GM21526 (cell line): Measurements from ENCODE around the gene VPS26B.
"Not testable (repeated sequence)": the region's sequence is repeated elsewhere in the genome, so short reads cannot be mapped to it uniquely, and the experiment has no call there.

ENCODE experiments used
- ATAC-seq: cut with Tn5 transposase; IDR thresholded peaks from one replicate; pipeline ENCODE4 v1.9.1; 2021; ENCODE audit warnings: moderate library complexity; ENCODE audit not compliant: unreplicated experiment, low FRiP score

VPS26B gene

DNA sequence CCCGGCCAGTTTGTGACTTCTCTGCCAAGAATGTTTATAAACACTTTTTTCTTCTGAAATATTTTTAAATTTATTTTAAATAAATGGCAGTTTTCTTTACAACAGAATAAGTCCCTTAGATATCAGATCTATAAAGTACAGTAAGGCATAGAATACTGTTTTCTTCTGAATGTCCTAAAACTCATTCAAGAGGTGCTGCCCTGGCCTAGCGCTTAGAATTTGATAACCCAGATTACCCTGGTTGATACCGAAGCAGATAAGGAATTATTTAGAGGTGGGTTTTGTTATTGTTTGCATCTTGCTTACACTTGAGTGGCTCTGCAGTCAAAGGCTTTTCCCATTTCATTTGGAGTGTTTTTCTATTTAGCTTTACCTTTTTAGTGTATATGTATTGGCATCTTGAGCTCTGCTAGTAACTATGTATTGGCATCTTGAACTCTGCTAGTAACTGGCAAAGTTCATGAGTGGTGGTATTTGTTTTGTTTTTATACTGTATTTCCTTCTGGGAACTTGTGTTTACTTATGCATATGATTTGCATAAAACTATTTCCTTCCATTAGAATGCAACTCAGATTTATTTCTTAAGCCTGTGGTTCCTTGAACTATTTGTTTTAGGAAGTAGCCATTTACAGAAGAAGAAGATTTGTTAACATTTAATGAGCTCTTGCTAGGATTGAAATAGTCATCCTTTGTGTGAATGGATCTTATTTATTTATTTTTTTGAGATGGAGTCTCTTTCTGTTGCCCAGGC, 30.1 kb downstream of the VPS26B start:
- ATAC-seq = no peak

GRCh38 chr11:134255184-134255561, 30.7 kb downstream of the VPS26B start:
- ATAC-seq = not testable (repeated sequence)

DNA sequence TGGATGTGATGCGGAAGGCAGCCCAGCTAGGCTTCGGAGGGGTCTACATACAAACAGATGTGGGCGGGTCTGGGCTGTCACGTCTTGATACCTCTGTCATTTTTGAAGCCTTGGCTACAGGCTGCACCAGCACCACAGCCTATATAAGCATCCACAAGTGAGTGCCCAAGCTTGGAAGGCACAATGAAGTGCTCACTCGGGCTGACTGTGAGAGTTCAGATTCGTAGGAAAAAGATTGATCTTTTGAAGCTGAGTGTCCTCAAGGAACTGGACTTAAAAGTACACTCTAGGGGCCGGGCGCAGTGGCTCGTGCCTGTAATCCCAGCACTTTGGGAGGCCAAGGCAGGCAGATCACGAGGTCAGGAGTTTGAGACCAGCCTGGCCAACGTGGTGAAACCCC, 32.6 kb downstream of the VPS26B start:
- ATAC-seq = no peak

- ATAC-seq = no peak
These were observed 34.1 kb downstream of the VPS26B start for GRCh38 chr11:134258577-134258976.

DNA sequence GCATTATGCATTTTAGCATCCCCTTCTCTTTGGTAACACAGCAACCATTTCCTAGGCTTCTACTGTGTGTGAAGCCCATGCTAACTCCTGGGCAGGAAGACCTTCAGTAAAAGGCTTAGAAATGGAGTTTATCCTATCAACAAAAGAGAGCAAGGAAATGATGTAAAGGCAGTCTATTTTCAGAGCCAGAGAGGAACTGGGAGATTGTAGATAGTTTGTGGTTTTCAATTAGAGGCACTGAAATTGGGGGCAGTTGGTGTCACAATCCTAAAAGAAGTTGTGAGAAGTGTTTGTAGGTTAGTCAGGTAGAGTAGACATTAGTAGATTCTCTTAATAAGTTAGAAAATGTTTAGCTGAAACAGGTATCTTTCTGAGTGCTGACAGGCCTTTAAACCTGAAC, 36.0 kb downstream of the VPS26B start:
- no peak for ATAC-seq

DNA sequence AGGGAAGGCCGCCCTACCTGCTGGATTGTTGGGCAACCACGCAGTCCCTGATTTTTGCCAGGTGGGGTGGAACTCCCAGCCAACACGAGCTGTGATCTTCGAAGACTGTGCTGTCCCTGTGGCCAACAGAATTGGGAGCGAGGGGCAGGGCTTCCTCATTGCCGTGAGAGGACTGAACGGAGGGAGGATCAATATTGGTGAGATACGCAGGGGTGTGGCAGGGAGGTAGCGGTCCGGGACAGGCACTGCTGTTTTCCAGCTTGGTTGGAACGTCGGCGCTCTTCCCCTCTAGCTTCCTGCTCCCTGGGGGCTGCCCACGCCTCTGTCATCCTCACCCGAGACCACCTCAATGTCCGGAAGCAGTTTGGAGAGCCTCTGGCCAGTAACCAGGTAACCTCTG, 36.5 kb downstream of the VPS26B start:
- no peak for ATAC-seq

DNA sequence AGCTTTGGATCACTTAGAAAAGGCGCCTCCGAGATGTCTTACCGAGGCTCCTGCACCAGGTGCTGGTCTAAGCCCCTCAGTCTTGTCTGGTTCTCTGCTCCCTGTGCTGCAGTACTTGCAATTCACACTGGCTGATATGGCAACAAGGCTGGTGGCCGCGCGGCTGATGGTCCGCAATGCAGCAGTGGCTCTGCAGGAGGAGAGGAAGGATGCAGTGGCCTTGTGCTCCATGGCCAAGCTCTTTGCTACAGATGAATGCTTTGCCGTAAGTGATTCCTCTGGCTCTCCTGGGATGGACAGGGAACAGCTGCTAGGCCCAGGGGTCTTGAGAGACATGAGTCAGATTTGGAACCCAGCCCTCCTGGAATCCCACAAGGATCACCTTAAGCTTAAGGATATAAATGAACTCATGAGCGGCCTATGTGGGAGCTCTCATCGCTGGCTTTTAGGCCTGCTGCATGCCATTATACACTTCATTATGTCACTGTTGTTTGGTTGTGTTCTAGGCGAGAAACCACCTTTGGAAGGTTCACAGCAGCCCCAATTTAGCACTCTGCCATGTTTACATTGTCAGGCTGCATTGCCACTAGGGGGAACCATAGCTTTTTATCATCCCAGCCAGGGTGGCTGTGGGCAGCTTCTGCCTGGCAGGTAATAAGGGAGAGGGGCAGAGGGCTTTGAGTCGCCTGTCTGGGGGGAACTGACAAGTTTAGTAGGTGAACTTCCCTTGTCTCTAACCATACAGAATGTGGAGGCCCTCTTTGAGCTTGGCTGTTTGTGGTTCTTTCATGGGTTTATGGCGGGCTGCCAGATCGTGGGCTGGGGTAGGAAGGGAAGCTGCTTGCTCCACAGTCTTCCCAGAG, 37.4 kb downstream of the VPS26B start:
- peak; percentile 63 for ATAC-seq

DNA sequence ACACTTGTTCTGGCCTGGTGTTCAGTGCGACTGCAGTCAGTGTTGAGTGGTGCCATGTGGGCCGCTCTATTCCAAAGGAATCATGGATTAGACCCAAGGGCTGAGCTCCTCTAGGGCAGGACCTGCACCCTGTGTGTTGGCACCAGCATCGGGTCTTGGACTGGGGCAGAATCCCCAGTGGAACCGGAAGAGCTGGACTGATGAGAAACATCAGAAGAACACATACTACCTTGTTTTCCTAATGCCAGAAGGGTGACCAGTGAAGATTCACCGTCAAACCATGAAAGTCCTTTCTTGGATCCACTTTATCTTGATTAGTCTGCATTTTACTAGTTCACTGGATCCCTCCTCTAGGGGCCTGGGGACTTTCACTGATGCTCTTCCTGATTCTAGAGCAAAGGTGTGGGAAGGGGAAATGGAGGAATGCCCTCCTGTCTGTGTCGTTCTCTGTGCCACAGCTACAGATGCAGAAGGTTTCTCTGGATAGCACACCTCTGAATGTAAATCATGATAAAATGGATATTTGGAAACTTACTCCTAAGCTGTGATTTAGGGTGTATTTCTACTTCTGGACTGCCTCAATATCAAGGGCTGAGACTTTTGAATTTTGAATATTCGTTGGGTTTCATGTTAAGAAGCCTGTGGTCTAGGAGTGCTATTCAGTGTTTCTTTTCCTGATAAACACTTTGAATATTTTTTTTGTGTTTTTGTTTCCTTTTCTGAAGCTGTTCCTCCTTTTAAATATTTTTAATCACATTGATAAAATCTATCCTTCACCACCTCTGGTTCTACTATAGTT, 40.7 kb downstream of the VPS26B start:
- ATAC-seq = no peak

DNA sequence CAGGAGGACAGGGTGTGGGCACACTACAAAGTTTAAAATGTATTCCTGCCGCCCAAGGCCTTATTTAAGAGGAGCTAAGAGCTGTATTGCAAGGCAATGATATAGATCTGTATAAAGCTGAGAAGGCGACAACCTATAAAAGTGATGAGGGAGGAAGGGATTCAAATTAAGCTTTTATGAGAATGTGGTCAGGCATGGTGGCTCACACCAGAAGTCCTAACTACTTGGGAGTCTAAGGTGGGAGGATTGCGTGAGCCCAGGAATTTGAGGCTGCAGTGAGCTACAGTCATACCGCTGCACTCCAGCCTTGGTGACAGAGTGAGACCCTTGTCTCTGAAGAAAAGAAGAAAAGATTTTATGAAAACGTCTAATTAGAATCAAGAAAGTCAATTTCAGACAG, 42.0 kb downstream of the VPS26B start:
- no peak for ATAC-seq

DNA sequence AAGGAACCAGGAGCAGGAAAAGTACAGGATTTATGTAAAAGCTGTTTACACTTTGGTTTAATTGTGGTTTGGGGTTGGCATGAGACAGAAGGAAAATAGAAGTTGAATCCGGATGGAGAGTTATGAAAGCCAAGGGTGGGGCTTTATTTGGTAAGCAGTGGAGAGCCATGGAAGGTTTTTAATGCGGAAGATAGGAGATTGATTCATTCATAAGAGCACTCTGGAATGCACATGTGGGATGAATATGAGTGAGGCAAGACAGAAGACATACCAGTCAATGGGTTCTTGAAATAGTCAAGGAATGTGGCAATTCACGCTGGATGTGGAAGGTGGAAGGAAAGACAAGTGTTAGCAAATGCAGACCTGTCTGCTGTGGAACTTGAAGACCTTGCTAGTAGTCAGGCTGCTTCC, 42.4 kb downstream of the VPS26B start:
- ATAC-seq = no peak

DNA sequence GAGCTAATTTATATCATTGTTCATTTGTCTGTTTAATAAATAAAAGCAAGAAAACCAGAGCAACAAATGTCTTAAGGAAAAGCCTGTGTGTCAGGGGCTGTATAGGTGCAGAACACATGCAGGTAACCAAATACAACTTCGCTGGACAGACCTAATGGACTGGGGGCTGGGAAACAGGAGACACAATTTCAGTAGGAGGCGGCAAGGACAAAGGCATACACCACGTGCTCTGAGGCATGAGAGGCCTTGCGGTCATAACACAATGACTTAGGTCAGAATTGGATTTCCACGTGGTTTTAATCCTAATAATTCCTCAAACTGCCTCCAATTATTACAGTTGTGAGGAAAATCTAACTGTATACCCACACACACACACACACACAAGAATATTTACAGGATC, 43.0 kb downstream of the VPS26B start:
- ATAC-seq = no peak

- no peak for ATAC-seq
These were observed 43.5 kb downstream of the VPS26B start for GRCh38 chr11:134267966-134268365.

DNA sequence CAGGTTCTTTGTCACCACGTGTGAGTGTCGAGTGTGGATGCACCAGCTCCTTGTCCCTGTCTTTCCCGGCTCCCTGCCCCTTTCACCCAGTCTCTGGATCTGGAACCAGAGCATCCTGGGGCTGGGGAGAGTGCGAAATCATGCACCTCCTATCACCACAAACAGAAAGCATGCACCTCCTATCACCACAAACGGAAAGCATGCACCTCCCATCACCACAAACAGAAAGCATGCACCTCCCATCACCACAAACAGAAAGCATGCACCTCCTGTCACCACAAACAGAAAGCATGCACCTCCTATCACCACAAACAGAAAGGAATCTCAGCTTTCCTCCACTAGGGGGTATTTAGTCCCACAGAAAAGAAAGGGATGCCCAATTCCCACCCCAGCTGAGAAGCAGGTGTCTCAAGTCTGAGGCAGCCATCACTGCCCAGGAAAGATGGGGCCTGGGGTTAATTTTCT, 45.8 kb downstream of the VPS26B start:
- no peak for ATAC-seq

GRCh38 chr11:134271978-134272377, 47.5 kb downstream of the VPS26B start:
- no peak for ATAC-seq

DNA sequence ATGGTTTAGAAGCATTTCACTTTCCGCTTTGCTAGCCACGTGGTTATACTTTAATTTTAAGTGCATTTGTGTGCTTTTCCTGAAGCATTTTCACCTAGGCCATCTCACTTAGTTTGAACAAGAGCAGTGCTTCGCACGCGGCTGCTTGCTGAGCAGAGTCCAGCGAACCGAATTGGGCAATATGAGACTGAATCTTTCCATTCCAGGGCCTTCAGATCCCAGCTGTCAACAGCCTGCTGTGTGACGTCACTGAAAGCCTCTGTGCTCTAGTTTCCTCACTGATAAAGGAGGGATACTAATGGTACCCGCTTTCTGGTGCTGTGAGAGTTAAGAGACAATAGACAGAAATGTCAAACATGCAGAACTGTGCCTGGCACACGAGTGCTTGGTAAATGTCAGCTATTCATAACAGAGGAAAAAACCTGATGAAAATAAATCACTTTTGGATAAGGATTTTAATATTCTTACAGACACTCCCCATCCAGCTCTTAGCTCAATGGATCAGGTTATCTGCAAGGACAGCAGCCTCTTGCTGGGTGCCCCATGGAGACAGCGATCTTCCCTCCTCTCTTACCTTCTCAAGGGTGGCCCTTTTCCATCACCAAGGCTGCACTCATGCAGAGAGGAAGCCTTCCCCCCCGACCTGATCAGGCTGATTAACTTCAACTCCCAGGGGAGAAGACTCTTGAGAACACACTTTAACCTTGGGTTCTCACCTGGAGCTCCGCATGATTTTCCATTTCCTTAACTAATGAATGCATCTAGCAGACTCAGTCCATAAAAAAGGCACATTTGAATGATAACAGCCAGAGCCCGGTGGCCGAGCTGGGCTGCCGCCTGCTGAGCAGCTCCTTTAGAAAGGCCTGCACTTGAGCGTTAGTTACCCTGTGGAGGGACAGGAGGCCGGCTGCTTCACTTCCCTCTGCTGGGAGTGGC, 48.2 kb downstream of the VPS26B start:
- no peak for ATAC-seq

DNA sequence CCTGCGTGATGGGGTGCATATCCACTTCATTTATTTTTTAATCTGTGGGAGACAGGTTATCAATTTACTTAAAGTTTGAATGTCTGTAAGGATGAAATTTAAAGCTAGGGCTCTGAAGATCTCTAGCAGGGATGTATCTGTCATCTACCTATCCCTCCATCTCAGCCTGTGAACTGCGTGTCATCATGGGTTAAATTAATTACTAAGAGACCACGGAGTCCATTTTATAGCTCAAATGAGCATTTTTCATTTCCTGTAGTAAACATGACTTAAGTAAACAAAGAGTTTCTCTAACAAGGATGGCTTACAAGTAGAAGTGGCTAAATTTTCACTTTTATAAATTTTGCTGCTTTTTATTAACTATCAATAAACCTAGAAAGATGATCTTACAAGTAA, 48.8 kb downstream of the VPS26B start:
- no peak for ATAC-seq

- no peak for ATAC-seq
These were observed 50.7 kb downstream of the VPS26B start for GRCh38 chr11:134275188-134275533.

DNA sequence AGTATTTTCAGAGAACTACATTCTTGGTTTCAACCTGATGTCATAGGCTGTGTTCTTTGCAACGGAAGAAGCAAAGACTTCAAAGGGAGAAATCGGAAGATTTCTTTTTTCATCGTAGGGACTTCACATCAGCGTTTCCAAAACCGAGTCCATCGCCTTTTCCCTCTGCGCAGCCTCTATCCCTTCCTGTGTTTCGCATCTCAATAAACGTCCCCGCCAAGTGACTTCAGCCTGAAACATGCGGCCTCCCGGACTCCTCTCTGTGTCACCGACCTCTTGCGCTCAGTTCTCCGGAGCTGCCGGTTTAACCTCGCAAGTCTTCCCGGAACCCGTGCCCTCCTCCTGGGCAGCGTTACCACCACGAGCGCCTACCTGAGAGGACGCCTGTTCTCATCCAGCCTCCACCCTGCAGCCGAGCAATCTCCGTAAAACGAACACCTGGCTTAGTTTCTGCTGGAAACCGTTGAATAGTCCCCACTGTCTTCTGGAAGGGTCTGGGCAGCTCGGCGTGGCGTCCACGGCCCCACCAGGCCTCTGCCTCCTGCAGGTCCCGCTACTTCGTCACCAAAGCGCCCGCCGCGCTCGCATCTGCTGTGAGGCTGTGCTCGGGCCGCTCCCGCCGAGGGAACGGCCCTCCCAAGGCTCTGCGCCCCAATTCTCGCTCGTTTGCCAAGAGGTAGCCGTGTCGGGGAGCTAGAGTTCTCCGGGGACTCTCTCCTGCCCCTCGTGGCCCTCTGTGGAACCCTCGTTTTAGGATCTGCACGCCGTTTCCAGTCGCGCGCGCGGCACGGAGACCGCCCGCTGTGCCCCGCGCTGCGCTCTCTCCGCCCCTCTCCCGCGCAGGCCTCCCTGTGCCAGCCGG, 51.3 kb downstream of the VPS26B start, which contains the start of gene GLB1L3:
TSS of gene GLB1L3 (plus strand) at position 846 of the 862 bp plus-strand sequence. CDS start 362 bp downstream, outside the sequence.
- ATAC-seq = peak; percentile 87
